GM18909 (cell line): Measurements from ENCODE around the gene IL1RAPL2.
"Not testable (repeated sequence)": the region's sequence is repeated elsewhere in the genome, so short reads cannot be mapped to it uniquely, and the experiment has no call there.

Source experiments
- ATAC-seq: cut with Tn5 transposase; IDR thresholded peaks from one replicate; pipeline ENCODE4 v1.9.1; 2021; ENCODE audit warnings: mild to moderate bottlenecking; ENCODE audit not compliant: unreplicated experiment, poor library complexity

The IL1RAPL2 gene

GRCh38 chrX:105648732-105649131, 1082.7 kb downstream of the IL1RAPL2 start:
- no peak for ATAC-seq

DNA sequence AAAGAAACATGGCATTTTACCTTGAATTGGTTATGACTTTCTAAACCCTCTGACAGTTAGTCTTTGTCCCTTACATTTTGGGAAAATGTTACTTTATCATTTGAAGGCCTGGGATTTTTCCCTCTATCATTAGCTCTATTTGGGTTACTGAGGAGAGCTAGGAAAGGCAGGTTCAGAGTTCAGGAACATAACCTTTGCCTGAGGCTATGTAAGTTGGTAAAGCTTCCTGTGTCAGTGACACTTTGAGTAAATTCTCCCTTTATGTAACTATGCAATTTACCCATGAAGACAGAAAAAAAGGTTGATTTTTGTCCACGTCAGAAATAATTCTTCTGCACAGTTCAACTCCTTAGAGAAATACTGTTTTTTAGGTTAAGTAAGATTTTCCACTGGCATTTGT, 1084.6 kb downstream of the IL1RAPL2 start:
- no peak for ATAC-seq

DNA sequence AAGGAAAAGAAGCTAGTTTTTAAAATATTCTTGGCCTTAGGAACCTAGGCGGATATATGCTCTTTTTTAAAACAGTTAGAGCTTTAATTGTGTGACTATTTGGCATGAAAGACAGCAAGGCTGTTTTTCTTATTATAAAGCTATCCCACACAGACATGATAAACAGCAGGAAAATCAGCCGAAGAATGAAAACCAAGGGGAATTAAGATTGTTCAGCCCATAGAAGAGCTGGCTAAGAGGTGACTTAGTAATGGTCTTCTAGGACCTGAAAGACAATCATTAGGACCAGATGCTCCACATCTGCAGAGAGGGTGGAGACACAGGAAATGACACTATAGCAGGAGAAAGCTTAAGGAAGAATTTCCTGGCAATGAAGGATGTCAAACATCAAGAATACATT, 1085.0 kb downstream of the IL1RAPL2 start:
- ATAC-seq, result no peak

DNA sequence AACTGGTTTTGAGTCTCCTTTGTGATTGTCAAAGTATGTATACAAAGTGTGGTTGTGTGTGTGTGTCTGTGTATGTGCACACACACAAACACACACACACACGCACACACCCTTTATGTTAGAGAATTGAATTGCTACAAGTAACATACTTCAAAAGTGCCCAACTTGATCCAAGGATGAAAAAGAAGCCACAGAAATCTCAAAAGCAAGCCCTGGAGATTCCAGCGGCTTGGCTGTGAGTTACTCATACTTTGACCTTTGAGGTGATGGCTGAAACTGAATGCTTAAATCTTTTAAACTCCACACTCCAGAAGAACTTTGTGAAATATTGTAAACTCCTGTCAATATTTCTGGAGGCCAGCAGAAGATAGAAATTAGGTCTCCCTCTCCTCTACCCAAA, 1087.9 kb downstream of the IL1RAPL2 start:
- ATAC-seq, result no peak

DNA sequence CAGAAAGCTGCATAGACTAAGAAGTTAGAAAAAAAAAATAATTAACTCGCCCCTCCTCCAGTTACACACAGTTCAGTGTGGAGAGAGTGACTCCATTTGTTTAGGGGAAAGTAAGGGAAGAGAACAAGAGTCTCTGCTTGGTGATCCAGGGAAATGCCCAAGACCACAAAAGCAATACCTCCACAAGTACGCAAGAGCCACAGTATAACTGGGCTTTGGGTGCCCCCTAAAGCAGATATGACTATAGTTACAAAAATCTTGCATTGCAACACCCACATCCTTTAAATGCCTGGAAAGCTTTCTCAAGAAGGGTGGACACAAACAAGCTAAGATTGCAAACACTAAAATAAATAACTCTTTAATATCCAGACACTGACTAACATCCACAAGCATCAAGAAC, 1092.1 kb downstream of the IL1RAPL2 start:
- no peak for ATAC-seq

DNA sequence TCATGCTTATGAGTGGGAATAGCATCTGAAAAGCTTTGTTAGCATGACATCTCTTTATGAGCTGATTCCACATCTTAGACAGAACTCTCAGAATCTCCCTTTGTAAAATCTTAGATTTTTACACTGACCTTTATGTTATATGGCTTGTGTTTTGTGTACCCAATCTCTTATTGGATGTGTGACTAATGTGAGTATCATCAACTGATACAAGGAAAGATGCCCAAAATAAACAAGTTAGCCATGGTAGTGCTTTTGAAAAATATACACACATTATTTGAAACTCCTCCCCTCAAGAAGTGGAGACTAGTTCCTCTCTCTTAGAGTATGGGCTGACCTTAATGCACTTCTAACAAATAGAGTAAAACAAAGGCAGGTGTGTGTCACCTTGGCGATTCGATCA, 1096.2 kb downstream of the IL1RAPL2 start:
- ATAC-seq, result no peak

- no peak for ATAC-seq
These were observed 1098.2 kb downstream of the IL1RAPL2 start for GRCh38 chrX:105664243-105664642.

DNA sequence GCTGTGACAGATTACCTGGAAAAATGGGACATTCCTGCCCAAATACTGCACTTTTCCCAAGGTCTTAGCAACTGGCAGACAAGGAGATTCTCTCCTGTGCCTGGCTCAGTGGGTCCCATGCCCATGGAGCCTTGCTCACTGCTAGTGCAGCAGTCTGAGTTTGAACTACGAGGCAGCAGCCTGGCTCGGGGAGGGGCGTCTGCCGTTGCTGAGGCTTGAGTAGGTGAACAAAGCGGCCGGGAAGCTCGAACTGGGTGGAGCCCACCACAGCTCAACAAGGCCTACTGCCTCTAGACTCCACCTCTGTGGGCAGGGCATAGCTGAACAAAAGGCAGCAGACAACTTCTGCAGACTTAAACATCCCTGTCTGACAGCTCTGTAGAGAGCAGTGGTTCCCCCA, 1118.3 kb downstream of the IL1RAPL2 start:
- not testable (repeated sequence) for ATAC-seq

DNA sequence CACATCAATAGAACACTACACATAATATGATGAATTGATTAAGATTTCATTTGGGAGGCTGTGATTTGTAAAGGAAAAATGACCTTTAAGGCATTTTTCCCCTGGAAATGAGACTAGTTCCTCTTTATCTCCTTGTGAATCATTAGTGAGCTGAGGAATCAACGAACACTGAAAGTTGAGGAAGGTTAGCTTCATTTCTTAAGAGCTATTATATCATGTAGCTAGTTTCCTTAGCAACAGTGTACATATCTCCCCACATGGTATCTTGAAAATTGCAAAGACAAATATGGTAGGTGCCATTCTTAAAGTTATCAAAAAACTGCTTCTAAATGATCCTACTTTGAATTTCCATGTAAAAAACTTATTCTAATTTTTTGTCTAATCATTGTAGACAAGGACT, 1128.8 kb downstream of the IL1RAPL2 start:
- no peak for ATAC-seq

GRCh38 chrX:105695451-105695850, 1129.5 kb downstream of the IL1RAPL2 start:
- ATAC-seq, result no peak

- peak; percentile 63 for ATAC-seq
These were observed 1130.9 kb downstream of the IL1RAPL2 start for GRCh38 chrX:105696870-105697269.

DNA sequence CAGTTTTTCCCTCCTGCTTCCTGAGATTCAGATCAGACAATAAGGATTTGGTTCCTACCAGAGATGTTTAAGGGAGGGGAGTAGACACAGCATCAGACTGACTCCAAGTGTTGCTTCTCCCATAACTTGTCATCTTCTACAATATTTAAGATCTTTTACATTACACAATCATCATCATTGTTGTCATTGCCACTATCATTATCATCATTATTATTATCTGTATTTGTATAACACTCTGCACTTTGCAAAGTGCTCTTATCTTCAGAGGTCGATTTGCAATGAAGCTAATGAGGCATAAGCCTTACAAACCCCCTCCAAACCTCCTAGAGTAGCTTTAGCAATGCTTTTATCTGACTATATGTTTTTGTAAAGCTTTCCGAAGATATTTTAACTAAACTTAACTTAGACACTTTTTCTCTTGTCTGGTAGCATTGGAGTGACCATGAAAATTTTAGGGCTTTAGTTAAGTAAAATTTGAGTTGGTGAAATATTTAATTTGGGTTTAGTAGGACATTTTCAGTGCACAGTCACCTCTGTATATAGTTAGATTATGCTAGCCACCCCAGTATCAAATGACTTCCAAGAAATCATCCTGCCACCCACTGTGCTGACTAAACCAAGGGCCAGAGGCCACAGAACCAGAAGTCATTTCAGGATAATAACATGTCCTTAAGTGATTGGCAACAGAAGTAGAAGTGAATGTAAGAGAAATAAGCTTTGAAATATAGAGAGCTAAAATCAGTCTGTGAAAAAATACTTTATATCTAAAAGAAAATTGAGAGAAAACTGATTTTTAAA, 1132.2 kb downstream of the IL1RAPL2 start:
- no peak for ATAC-seq

- ATAC-seq, result no peak
These were observed 1134.3 kb downstream of the IL1RAPL2 start for GRCh38 chrX:105700331-105700730.

DNA sequence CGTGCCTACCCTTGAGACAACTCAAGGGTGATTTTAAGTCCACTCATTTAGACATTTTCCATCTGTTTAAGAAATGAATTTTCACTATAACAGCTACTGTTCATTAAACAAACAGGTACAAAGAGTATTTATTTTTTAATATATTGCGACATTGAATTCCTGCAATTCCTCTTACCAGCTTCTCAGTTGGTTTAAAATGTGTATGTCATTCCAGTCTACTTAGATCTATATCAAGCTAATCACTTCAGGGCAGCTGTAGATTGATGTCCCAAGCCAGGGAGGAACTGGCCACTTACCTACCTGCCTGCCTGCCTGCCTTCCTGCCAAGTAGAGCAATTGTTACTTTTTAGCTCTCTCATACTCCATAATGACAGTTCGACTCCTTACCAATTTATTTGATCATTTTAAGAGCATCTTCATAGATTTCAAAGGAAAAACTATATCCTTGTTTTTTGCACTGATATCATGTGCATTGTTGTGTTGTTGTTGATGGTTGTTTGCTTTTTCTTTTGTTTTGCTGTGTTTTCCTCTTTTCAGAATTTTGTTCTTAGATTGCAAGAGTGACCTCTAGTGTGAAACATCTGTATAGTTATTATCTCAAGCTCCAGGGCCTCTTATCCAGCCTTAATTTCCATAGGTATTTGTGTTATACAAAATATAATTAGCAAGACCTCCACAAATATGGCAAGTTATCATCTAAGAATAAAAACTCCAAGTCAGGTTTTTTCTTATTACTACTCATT, 1135.5 kb downstream of the IL1RAPL2 start:
- ATAC-seq, result no peak

- ATAC-seq, result no peak
These were observed 1137.9 kb downstream of the IL1RAPL2 start for GRCh38 chrX:105703876-105704275.

DNA sequence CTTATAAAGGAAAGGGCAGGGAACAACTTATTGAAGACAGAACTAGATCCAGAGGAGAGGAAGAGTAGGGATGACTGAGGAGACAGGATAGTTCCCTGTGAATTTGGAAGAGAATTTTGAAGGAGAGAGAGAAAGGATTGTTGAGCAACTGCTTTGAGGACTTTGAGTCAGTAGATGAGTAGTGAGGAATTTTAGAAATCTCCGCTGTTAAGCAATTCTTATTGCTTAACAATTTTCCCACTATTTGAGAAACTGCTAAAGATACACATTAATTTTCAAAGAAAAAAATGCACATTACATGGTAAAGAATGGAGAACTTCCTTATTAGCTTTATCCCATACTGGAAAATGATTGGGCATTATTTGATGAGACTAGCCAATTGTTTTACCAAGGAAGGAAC, 1140.0 kb downstream of the IL1RAPL2 start:
- ATAC-seq, result no peak

DNA sequence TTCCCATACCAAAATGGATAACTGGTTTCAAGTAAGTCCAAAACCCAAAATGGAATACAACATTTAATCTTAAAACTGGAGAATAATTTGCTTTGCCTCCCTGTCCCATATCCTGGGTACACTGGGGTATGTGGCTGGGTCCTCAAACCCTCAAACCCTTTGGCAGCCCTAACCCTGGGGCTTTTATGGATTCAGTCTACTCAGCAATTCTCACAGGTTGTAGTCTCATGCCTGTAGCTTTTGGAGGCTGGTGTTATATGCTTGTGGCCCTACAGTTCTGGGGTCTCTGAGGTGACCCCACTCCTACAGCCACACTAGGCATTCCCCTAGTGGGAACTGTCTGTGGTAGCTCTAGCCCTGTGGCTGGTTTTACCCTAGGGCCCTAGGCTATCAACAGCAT, 1145.8 kb downstream of the IL1RAPL2 start:
- no peak for ATAC-seq

DNA sequence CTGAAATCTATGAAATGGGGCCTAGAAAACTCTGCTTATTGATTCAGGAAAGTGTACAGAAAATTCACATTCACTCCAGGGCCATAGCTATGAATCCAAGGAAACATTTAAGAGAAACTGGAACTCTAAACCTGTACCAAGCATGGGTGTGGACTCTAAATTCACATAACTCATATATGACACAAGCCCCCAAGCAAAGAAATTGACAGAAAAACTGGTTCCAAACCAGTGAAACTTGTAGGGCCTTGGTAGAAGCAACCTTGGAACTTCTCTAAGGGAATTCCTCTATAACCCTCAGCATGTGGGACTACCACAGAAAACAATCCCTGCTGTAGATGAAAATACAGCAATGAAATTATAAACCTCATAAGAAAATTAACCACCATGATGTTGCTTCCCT, 1149.7 kb downstream of the IL1RAPL2 start:
- no peak for ATAC-seq

DNA sequence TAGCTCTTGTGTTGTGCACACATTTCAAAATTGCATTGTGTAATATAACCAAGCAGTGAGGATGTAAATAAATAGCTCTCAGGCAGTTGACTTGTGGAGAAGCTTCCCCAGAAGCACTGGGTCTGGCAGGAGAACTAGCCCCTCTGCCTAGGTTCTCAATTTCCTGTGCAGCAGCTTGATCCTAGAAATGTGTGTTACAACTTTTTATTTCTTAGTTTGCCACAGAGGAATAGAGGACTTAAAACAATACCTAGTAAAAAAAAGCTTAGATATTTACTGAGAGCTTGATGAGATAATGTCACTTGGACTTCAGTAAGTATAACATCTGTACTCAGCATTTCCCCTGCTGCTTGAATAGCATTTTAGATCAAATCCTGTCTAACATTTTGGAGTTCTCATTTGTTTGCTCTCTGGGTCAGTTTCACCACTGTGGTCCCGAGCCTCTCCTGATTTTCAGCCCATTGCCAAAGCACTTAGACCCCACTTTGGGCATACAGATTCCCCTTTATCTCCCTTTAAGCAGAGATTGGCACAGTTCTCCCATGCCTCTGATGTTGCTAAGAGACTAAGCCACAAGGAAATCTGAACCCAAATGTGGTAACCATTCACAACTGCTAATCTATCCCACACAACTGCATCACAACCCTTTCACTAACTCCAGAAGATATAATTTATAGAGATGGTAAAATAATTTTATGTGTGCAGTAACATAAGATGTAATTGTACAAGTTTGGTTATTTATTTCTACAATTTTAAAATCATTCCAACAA, 1158.2 kb downstream of the IL1RAPL2 start:
- ATAC-seq, result no peak

DNA sequence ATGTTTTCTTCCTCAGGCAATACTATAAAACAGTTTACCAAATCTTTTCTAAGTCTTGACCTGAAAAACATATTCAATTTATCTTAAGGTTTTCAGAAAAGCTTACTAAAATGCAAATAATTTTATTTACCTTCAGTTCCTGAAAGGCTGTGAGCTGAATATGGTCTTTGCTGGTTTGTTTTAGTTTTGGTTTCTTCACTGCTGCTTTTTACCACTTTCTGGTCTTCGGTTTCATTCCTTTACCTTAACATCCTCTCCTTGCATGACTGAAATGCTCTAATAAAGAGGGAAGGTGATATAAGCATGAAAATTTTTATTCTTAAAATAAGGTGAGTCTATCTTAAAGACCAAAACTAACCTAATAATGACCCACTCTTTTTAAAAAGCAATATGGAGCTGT, 1159.2 kb downstream of the IL1RAPL2 start:
- ATAC-seq, result peak; percentile 61

DNA sequence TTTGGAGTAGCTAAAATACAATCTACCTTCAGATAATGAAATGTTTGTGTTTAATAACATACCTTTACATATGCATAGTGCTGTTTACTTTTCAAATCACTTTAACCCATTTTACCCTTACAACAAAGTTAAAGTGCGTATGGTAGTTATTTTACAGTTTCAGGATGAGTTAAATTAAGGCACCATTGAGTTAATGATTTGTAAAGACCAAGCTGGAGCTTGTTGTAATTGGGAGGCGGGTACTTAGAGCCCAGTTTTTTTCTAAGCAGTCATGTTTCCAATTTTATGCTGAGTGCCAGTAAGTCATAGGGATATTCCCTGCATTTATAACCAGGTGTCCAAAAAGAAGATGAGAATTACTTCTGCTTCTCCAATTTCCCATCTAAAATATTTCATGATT, 1172.2 kb downstream of the IL1RAPL2 start:
- ATAC-seq, result peak; percentile 69
